Calu3 (cell line): Measurements from ENCODE around the gene KIF4A. TPM values are rescaled to one million over a fixed set of nuclear protein-coding genes. Genes with fewer than 3 reads are reported as not detected.

Experiments
- BruUV-seq: library from RNA; stranded (reverse); fragments of 400-500 nt; replicated peaks from 2 replicates; lab custom pipeline; 2021; lab: Mats Ljungman, UMichigan
- CTCF ChIA-PET: fragments of 300-600 bp; sonication (Branson Sonifier 250); formaldehyde crosslinking; loops from one replicate; lab custom pipeline; 2022; ENCODE audit warnings: antibody characterized with exemption; lab: Charles Lee
- DNase-seq: peaks from one replicate; pipeline ENCODE4 v3.0.0; 2022
- H3K27ac Mint-ChIP-seq: one replicate; pipeline ENCODE4 v1.8.0; 2022; ENCODE audit warnings: mixed read lengths; ENCODE audit not compliant: unreplicated experiment
- H3K27me3 Mint-ChIP-seq: one replicate; pipeline ENCODE4 v1.8.0; 2022; ENCODE audit warnings: mixed read lengths; ENCODE audit not compliant: unreplicated experiment
- H3K36me3 Mint-ChIP-seq: one replicate; pipeline ENCODE4 v1.8.0; 2022; ENCODE audit warnings: mild to moderate bottlenecking, moderate library complexity, mixed read lengths; ENCODE audit not compliant: insufficient read depth, unreplicated experiment
- H3K4me1 Mint-ChIP-seq: one replicate; pipeline ENCODE4 v1.8.0; 2022; ENCODE audit warnings: mild to moderate bottlenecking, low read depth, mixed read lengths; ENCODE audit not compliant: unreplicated experiment
- H3K4me3 Mint-ChIP-seq: one replicate; pipeline ENCODE4 v1.8.0; 2022; ENCODE audit warnings: mild to moderate bottlenecking, low read depth, moderate library complexity, mixed read lengths; ENCODE audit not compliant: unreplicated experiment
- H3K9me3 Mint-ChIP-seq: one replicate; pipeline ENCODE4 v1.8.0; 2022; ENCODE audit warnings: low read depth, mixed read lengths; ENCODE audit not compliant: unreplicated experiment
- CTCF ChIP-seq: fragments of 200-600 bp; IDR thresholded peaks from one replicate; pipeline ENCODE4 v1.8.0; 2022; ENCODE audit warnings: antibody characterized with exemption; ENCODE audit not compliant: unreplicated experiment
- intact Hi-C: fragments of 100-400 bp; cut with micrococcal nuclease; formaldehyde crosslinking; loops from one replicate; pipeline ENCODE4 v1.10.0; 2022; ENCODE audit not compliant: unreplicated experiment
- total RNA-seq: library from RNA; stranded (reverse); gene quantifications from 2 replicates; pipeline ENCODE4 v1.2.3, GENCODE V29; 2022

Gene KIF4A
- total RNA-seq, 1 experiment from 2014 or later = 30.9 TPM

GRCh38 chrX:70437011-70437410, 147.1 kb downstream of the KIF4A start:
- CTCF ChIA-PET = no interaction called here

GRCh38 chrX:70437921-70438665, 148.2 kb downstream of the KIF4A start:
- H3K27me3 Mint-ChIP-seq = peaks cover 45% of the 10 kb centered on the region
- TF ChIP-seq CTCF = no peak
- intact Hi-C loops = no loop called here
- H3K36me3 Mint-ChIP-seq = peaks cover 19% of the 10 kb centered on the region
- no TSS peak for BruUV-seq
- no peak overlapping the region for H3K4me3 Mint-ChIP-seq
- H3K27ac Mint-ChIP-seq = no peak overlapping the region
- no peak for DNase-seq
- peaks cover 8% of the 10 kb centered on the region for H3K4me1 Mint-ChIP-seq
- CTCF ChIA-PET = no interaction called here
- no peaks in the 10 kb centered on the region for H3K9me3 Mint-ChIP-seq

More at GRCh38 chrX:70437011-70437410, 147.1 kb downstream of the KIF4A start:
- Mint-ChIP-seq H3K4me1 (peaks cover 8% of the 10 kb centered on the region), H3K4me3 (no peak overlapping the region), H3K9me3 (no peaks in the 10 kb centered on the region), H3K27ac (no peak overlapping the region), H3K27me3 (peaks cover 34% of the 10 kb centered on the region), H3K36me3 (peaks cover 19% of the 10 kb centered on the region)
- intact Hi-C loops = no loop called here
- BruUV-seq = no TSS peak
- no peak for TF ChIP-seq CTCF
- no peak for DNase-seq

GRCh38 chrX:70439016-70439415, 149.1 kb downstream of the KIF4A start:
- CTCF ChIA-PET = no interaction called here
- no peak for TF ChIP-seq CTCF
- intact Hi-C loops = no loop called here
- H3K27ac Mint-ChIP-seq = no peak overlapping the region
- H3K4me1 Mint-ChIP-seq = peaks cover 8% of the 10 kb centered on the region
- BruUV-seq = no TSS peak
- peaks cover 13% of the 10 kb centered on the region for H3K36me3 Mint-ChIP-seq
- no peak overlapping the region for H3K4me3 Mint-ChIP-seq
- peaks cover 53% of the 10 kb centered on the region for H3K27me3 Mint-ChIP-seq
- DNase-seq = no peak
- no peaks in the 10 kb centered on the region for H3K9me3 Mint-ChIP-seq

- H3K4me3 Mint-ChIP-seq = no peak overlapping the region
- DNase-seq = no peak
- TF ChIP-seq CTCF = no peak
- H3K27ac Mint-ChIP-seq = no peak overlapping the region
- intact Hi-C loops = no loop called here
- CTCF ChIA-PET = no interaction called here
- H3K4me1 Mint-ChIP-seq = no peaks in the 10 kb centered on the region
- H3K9me3 Mint-ChIP-seq = no peaks in the 10 kb centered on the region
- no TSS peak for BruUV-seq
- H3K27me3 Mint-ChIP-seq = peaks cover 80% of the 10 kb centered on the region
- no peaks in the 10 kb centered on the region for H3K36me3 Mint-ChIP-seq
These were observed 152.3 kb downstream of the KIF4A start for GRCh38 chrX:70442224-70442623.
